Breast epithelium (tissue), 3 donors: ENCODE results near the gene ALX4.

Experiments used
- POLR2A ChIP-seq: fragments of 450-650 bp; IDR thresholded peaks from one replicate; pipeline ENCODE4 v1.6.1; 2016; ENCODE audit warnings: antibody characterized with exemption, mild to moderate bottlenecking, moderate library complexity
- TF ChIP-seq, protein P1 (sequence below), 3 donors: fragments of 450-650 bp; IDR thresholded peaks; one replicate each; pipeline ENCODE4 v1.5.1; 2016 to 2017; ENCODE audit warnings: antibody characterized with exemption in 3 of 3, mild to moderate bottlenecking in 3 of 3, moderate library complexity in 3 of 3

DNA sequence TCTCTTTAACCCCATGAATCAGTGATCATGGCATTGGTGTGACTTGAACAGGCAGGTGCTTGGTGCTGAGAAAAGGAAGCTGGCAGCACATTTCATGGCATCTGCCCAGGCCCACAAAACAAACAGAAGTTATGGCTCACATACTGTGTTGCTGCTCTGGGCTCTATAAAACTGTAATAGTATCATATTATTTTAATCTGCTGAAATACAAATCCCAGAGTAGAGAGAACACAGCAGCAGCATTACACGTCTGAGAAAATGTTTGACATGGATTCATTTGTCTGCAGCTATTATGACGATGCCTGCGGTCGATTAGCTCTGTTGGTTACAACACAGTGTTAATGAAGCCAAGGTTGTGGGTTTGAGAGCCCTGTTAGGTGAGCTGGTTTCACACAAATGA is 80.8 kb downstream of the ALX4 start:
- TF ChIP-seq, protein P1, sequence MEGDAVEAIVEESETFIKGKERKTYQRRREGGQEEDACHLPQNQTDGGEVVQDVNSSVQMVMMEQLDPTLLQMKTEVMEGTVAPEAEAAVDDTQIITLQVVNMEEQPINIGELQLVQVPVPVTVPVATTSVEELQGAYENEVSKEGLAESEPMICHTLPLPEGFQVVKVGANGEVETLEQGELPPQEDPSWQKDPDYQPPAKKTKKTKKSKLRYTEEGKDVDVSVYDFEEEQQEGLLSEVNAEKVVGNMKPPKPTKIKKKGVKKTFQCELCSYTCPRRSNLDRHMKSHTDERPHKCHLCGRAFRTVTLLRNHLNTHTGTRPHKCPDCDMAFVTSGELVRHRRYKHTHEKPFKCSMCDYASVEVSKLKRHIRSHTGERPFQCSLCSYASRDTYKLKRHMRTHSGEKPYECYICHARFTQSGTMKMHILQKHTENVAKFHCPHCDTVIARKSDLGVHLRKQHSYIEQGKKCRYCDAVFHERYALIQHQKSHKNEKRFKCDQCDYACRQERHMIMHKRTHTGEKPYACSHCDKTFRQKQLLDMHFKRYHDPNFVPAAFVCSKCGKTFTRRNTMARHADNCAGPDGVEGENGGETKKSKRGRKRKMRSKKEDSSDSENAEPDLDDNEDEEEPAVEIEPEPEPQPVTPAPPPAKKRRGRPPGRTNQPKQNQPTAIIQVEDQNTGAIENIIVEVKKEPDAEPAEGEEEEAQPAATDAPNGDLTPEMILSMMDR (IDR thresholded peaks at IDR 0.05), result no peak
- TF ChIP-seq POLR2A, result no peak
